ENCODE results near the gene WASHC2A. TPM values are rescaled to one million over a fixed set of nuclear protein-coding genes. Genes with fewer than 3 reads are reported as not detected.
"Not testable (repeated sequence)": the region's sequence is repeated elsewhere in the genome, so short reads cannot be mapped to it uniquely, and the experiment has no call there.

Gene WASHC2A
- total and polyA plus RNA-seq, 3 donors from 2014 or later, result 27.7 to 43.5 (median 34.4) TPM

DNA sequence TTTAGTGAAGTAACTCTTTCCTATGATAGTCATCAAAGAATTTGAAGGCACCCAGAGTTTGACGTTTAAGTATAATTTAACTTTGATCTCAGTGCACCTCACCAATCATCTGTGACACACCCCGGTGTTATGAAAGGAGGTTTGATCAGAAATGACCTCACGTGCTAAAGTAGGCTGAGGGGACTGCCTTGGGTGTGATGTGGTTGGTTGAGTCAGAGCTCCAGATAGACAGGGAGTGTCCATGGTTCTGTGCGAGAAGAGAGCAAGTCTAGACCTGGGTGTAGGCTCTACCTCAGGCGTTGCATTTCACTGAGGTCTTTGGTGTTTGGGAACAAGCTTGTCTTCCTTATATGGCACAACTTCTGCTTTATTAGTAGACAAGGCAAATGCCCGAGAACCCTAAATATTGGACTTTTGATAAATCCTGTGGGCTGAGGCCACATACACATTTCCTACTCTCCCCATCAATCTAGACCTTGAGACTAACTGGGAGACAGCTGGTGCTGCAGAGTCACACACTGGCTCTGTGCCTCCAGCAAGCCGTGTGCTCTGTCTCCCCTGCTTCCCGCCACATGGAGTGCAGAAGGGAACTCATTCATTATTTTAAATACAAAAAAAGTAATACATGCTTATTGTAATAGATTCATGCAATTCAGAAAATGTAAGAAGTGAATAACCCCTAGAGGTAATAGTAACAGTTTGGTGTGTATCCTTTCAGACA is 63.7 kb downstream of the WASHC2A start:
- intact Hi-C loops (cut with DNase I; ENCODE audit: low total_unique reads); H3K27ac ChIP-seq; H3K4me3 ChIP-seq; H3K27me3 ChIP-seq; H3K4me1 ChIP-seq; H3K36me3 ChIP-seq (ENCODE audit: low read depth, missing control alignments); H3K9me3 ChIP-seq; DNase-seq: not testable (repeated sequence)
- 88 to 94% methylated on average over 5 to 8 of the region's 8 CpGs for WGBS, 2 donors

DNA sequence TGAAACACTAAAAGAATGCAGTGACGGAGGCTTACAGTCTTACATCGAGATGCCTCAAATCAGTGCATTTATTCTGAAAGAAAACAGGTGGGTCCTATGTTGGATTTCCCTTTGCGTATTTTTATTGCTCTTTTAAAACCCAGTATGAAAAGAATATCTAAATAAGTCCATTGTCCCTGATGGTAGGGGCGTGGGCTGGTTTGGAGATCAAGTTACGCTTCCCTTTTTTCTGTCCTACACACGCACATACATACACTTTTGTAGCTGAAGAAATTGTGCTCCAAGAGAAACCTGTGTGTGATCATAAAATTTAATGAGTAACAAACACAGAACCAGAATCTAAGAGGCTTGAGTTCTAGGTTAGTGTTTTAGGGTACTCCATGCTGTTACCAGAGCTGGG is 64.6 kb downstream of the WASHC2A start:
- not testable (repeated sequence) for H3K36me3 ChIP-seq (ENCODE audit: low read depth, missing control alignments); H3K4me1 ChIP-seq

DNA sequence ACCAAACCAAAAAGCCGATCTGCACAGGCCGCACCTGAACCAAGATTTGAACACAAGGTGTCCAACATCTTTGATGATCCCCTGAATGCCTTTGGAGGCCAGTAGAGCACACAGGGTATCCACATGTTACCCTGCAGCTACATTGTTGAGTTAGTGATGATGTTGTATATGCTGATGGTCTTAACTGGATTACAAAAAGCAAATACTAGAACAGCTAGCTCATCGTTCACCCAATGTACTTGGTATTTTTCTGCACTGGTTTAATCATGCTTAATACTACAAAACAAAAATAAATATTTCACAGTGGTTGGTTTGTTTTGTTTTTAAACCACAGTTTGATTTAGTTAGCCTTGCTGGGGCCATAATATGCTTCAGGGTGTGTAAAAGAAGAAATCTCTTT is 65.1 kb downstream of the WASHC2A start:
- 97 to 98% methylated on average over 3 of the region's 3 CpGs for WGBS, 2 donors
- H3K9me3 ChIP-seq; DNase-seq; H3K4me3 ChIP-seq; H3K4me1 ChIP-seq; H3K27me3 ChIP-seq; H3K36me3 ChIP-seq (ENCODE audit: low read depth, missing control alignments); intact Hi-C loops (cut with DNase I; ENCODE audit: low total_unique reads); H3K27ac ChIP-seq: not testable (repeated sequence)

More for the DNA sequence above, 64.6 kb downstream of the WASHC2A start:
- intact Hi-C loops (cut with DNase I; ENCODE audit: low total_unique reads); DNase-seq; H3K4me3 ChIP-seq; H3K27ac ChIP-seq; H3K27me3 ChIP-seq; H3K9me3 ChIP-seq: not testable (repeated sequence)
- WGBS, 2 donors, result 91 to 93% methylated on average over 6 of the region's 6 CpGs

DNA sequence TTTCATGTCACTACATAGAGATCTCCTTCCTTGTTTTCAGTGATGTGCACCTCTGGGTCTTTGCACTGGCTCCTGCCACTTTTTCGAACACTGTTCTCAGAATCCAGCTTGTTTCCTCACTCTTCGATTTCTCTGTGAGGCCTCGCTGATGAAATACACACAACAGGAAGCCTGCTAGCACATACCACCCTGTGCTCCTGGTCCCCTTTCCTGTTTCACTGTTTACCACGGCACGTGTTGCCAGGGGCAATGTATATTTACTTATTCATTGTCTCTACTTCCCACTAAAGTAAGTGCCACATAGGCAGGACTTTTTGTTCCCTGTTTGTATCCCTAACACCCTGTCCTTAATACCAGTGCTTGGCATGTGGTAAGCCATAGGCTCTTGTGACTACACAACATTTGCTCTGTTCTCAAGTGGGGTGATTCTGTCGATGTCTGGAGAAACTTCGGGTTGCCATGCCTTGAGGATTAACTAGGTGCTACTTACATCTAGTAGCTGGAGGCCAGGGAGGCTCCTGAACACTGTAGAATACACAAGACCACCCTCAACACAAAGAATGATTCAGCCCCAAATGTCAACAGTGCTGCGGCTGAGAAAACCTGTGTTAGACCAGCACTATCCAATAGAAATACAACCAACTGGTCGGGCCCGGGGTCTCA is 75.9 kb downstream of the WASHC2A start:
- H3K4me1 ChIP-seq; H3K36me3 ChIP-seq (ENCODE audit: low read depth, missing control alignments); H3K27ac ChIP-seq; intact Hi-C loops (cut with DNase I; ENCODE audit: low total_unique reads); H3K27me3 ChIP-seq; DNase-seq; H3K4me3 ChIP-seq; H3K9me3 ChIP-seq: not testable (repeated sequence)
- WGBS, 2 donors, result 78 to 80% methylated on average over 5 of the region's 10 CpGs

DNA sequence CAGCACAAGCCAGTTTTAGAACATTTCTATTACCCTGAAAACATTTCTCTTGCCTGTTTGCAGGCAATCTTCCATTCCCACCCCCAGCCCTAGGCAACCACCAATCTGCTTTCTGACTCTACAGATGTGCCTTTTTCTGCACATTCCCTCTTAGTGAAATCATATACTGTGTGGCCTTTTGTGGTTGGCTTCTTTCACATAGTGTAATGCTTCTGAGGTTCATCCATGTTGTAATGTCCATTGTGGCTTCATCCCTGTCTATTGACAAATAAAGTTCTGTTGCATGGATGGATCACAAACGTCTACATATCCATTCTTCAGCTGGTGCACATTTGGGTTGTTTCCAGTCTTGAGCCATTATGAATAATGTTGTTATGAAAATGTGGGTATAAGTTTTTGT is 77.8 kb downstream of the WASHC2A start:
- DNase-seq; intact Hi-C loops (cut with DNase I; ENCODE audit: low total_unique reads): not testable (repeated sequence)
- WGBS, 2 donors, result 0% methylated on average over 1 of the region's 1 CpG

DNA sequence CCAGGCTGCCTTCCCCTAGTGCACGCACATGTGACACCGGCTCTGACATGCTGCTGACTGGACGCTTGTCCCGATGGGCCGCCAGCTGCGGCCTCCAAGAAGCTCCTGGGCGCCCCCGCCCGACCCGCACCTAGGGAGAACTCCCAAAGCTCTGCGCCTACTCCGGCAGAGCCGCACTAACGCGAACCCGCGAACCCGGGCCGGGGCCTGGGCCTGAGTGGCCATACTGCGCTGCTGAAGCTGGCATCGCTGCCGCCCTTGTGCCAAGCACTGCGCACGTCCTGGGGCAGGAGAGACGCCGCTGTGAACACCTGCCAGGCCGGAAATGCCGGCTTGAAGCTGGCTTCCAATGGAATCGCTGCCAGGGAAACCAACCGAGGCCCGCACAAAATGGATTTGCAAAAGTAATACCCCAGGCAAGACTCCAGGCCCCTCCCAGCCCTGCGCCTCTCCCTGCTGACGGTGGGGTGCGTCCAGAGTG is 85.1 kb downstream of the WASHC2A start:
- intact Hi-C loops (cut with DNase I; ENCODE audit: low total_unique reads), result no loop called here
- DNase-seq, result no peak
- H3K4me3 ChIP-seq, result no peak overlapping the region

More for the DNA sequence above, 77.8 kb downstream of the WASHC2A start:
- not testable (repeated sequence) for H3K4me1 ChIP-seq; H3K4me3 ChIP-seq; H3K27me3 ChIP-seq; H3K9me3 ChIP-seq; H3K27ac ChIP-seq; H3K36me3 ChIP-seq (ENCODE audit: low read depth, missing control alignments)

DNA sequence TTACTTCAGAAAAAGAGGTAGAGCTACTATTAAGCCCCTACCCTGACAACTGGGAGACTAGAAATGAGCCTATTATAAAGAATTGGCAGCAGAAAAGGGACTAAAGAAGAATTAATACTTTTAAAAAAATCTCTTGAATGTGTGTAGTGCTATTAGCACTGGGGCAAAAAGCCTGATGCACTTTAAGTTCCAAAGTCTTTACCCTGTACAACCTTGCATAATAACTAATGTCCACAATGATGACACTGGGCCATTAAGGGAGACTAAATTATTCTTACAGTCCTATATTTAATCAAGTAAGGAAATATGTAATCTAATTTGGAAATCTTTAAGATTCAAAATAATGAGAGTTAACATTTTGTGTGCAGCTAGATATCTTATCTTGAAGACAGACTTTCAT is 90.1 kb downstream of the WASHC2A start:
- H3K4me3 ChIP-seq; H3K36me3 ChIP-seq (ENCODE audit: low read depth, missing control alignments); H3K27me3 ChIP-seq; intact Hi-C loops (cut with DNase I; ENCODE audit: low total_unique reads); DNase-seq; H3K9me3 ChIP-seq; H3K4me1 ChIP-seq; H3K27ac ChIP-seq: not testable (repeated sequence)

More for the DNA sequence above, 85.1 kb downstream of the WASHC2A start:
- Histone ChIP-seq H3K4me1 (no peaks in the 10 kb centered on the region), H3K27me3 (no peaks in the 10 kb centered on the region), H3K36me3 (ENCODE audit: low read depth, missing control alignments) (no peaks in the 10 kb centered on the region), H3K27ac (no peak overlapping the region), H3K9me3 (no peaks in the 10 kb centered on the region)
- no peak for TF ChIP-seq POLR2A (IDR thresholded peaks at IDR 0.05)
- TF ChIP-seq, protein P1, sequence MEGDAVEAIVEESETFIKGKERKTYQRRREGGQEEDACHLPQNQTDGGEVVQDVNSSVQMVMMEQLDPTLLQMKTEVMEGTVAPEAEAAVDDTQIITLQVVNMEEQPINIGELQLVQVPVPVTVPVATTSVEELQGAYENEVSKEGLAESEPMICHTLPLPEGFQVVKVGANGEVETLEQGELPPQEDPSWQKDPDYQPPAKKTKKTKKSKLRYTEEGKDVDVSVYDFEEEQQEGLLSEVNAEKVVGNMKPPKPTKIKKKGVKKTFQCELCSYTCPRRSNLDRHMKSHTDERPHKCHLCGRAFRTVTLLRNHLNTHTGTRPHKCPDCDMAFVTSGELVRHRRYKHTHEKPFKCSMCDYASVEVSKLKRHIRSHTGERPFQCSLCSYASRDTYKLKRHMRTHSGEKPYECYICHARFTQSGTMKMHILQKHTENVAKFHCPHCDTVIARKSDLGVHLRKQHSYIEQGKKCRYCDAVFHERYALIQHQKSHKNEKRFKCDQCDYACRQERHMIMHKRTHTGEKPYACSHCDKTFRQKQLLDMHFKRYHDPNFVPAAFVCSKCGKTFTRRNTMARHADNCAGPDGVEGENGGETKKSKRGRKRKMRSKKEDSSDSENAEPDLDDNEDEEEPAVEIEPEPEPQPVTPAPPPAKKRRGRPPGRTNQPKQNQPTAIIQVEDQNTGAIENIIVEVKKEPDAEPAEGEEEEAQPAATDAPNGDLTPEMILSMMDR (IDR thresholded peaks at IDR 0.05), result no peak
- WGBS, 2 donors, result 0 to 1% methylated on average over 7 to 32 of the region's 34 CpGs

DNA sequence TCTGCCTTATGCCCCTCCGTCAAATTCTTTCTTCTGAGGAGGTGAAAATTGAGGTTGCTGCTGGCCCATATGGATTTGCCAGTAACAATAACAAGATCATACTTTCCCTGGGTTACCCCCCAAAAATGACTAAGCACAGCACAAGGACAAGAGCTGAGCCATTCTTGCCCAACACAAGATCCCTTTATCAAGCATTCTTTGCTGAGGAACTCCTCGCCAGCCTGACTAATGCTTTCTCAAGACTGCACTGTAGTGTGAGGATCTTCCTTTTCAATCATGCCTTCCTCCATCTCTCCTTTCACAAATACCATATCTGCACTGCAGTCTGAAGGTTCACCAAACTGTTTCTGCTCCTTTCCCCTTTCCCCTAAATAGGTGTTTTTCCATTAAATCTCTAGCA is 92.1 kb downstream of the WASHC2A start:
- H3K4me1 ChIP-seq; DNase-seq; intact Hi-C loops (cut with DNase I; ENCODE audit: low total_unique reads); H3K9me3 ChIP-seq; H3K4me3 ChIP-seq; H3K27ac ChIP-seq; H3K27me3 ChIP-seq; H3K36me3 ChIP-seq (ENCODE audit: low read depth, missing control alignments): not testable (repeated sequence)
- 88 to 94% methylated on average over 2 of the region's 2 CpGs for WGBS, 2 donors

DNA sequence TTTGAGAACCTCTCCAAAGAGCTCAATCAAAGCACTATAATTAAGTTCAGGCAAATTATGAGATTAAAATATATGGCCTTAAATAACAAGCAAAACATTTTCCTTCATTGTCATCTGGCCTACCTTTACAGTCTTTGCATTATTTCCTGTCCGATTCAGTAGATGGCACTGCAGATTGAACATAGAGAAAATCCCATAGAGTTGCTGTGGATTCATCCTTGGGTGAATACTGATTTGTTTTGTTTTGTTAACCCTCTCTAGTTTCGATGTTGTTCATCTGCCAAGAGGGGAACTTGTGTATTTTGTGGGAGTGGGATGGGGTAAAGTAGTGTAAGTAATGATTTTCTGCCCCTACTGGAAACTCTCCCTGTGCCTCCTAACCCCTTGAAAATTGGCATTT is 97.3 kb downstream of the WASHC2A start:
- DNase-seq; H3K4me3 ChIP-seq; H3K9me3 ChIP-seq; H3K27me3 ChIP-seq; intact Hi-C loops (cut with DNase I; ENCODE audit: low total_unique reads); H3K27ac ChIP-seq; H3K36me3 ChIP-seq (ENCODE audit: low read depth, missing control alignments); H3K4me1 ChIP-seq: not testable (repeated sequence)
- 66 to 73% methylated on average over 2 of the region's 2 CpGs for WGBS, 2 donors

DNA sequence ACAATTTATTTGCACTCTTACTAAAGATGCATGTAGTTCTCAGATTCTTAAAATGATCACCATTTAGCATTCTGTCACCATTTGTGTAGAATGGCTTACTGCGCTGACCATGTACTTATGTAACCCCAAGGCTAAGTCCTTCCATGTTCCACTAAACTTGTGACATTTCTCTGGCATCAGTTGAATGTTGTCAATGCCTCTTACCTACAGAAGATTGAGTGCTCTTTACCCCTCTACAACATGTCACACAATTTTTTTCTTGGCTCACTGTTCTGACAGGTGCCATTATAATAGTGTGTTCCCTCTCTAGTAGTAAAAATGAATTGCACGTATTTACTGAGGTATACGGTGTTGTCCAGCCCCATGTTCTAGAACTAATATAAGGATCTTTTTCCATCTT is 100.1 kb downstream of the WASHC2A start:
- H3K9me3 ChIP-seq; H3K27me3 ChIP-seq; H3K27ac ChIP-seq; H3K4me1 ChIP-seq; DNase-seq; intact Hi-C loops (cut with DNase I; ENCODE audit: low total_unique reads); H3K4me3 ChIP-seq; H3K36me3 ChIP-seq (ENCODE audit: low read depth, missing control alignments): not testable (repeated sequence)
- WGBS, 2 donors, result 94 to 96% methylated on average over 3 of the region's 3 CpGs

DNA sequence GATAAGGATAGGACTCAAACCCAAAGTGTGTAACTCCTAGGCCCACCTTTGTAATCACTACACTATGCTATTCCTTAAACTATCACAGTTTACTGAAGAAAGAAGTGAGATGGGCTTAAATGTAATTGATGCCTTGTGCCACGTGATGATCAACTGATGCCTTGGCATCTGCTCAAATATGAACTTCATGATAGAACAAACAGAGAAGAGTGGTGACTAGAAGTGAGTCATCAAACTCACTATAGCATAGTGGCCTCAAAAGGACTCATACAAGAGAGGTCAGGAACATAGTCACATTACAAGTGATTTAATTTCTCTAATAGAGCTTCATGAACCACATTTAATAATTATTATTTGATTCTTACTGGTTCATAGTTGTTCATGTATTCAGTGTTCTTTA is 101.8 kb downstream of the WASHC2A start:
- H3K4me1 ChIP-seq; DNase-seq; H3K9me3 ChIP-seq; H3K36me3 ChIP-seq (ENCODE audit: low read depth, missing control alignments); H3K4me3 ChIP-seq; H3K27ac ChIP-seq; H3K27me3 ChIP-seq; intact Hi-C loops (cut with DNase I; ENCODE audit: low total_unique reads): not testable (repeated sequence)
- 64 to 88% methylated on average over 1 of the region's 1 CpG for WGBS, 2 donors
